Stimulated activated CD4-positive, alpha-beta T cell treated with anti-CD3 and anti-CD28 coated beads, Interleukin-15, amount 100 ng/mL, for 48 hours (primary cell): ENCODE results near the gene EEPD1.
"Not testable (repeated sequence)": the region's sequence is repeated elsewhere in the genome, so short reads cannot be mapped to it uniquely, and the experiment has no call there.

Source experiments
- DNase-seq, 2 donors: peaks; one replicate each; pipeline ENCODE4 v3.0.0-alpha.2; 2020; ENCODE audit warnings: low read depth in 2 of 2

Gene EEPD1

DNA sequence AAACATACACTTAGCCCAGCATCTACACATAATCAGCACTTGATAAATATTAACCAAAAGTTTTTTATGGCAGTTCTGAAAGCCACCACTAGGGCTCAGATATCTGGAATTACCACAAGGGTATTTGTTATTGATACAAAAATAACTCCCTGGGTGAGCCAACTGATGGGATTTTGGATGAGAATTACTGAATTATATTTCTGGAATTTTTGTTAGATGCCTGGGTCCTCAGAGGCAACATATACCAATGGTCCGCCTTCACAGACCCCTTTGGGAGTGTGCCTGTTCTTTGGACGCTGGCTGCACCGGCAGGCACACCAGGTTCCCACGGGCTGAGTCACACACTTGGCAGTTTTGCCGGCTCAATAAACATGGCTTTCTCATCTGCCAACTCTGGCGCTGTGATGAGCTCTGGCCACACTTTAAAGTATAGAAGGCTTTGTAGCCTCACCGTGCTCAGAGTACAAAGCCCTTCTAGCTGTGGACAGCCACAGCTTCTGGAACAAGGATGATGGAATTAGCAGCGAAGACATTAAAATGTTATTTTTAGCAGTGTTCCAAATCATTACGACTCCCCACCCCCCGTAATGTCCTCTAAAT is 24.5 kb upstream of the EEPD1 start:
- no peak for DNase-seq

GRCh38 chr7:36129048-36129534 is 24.0 kb upstream of the EEPD1 start:
- DNase-seq, result no peak

DNA sequence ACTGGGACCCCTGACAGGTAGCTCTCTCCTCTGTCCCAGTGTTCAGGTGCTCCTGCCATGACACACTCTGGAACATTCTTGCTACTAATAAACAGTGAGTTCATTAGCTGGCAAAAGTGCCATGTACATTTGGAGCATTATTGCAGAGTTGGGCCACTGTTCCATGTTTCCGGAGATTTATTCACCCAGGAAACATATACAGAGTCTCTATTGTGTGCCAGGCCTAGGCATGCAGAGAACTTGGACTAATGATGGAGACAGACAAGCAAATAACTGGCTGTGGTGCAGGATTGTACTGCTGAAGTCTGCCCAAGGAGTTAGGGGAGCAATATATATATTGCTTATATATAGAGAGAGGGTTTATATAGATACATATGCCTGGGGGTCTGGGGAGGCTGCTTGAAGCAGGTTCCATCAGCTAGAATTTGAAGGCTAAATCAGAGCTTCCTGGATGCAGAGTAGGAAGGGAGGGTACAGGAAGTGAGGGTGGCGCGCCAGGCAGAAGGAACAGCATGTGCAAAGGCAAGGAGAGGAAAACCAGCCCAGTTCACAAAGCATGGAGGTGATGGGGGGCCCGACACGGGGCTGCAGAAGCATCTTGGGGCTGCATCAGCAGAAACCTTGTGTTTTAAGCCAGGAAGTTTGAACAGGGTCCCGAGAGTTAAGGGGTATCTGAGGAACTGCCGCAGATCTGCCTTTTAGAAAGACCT is 22.7 kb upstream of the EEPD1 start:
- DNase-seq, result no peak

- DNase-seq, result no peak
Observed at GRCh38 chr7:36131026-36131425, 22.0 kb upstream of the EEPD1 start.

DNA sequence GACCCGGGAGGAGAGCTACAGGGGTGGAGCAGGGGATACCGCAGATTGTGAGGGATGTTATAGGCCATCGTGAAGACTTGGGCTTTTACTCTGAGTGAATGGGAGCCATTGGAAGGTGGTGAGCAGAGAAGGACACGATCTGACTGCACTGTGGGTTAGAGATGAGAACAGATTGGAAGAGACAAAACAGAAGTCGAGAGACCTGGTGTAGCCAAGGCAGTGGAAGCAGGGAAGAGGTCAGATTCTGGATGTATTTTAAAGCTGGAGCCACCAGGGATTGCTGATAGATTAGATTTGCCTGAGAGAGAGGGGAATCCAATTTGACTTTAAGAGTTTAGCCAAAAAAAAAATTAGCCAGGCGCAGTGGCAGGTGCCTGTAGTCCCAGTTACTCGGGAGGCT is 21.6 kb upstream of the EEPD1 start:
- DNase-seq, result no peak

DNA sequence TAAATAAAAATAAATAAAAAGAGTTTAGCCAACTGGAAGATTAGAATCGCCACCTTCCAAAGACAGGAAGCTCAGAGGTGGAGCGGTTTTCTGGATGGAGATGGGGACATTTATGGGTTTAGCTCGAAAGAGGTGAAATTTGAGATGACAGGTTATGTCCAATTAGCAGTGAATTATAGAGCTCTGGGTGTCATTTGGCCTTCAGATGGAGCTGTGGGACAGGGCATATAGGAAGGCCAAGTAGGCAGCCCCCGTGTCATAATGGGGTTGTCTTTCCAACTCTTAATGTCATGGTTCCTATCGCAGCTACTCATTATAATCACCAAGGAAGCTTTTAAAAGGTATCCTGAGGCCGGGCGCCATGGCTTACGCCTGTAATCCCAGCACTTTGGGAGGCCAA is 21.0 kb upstream of the EEPD1 start:
- DNase-seq, result no peak

GRCh38 chr7:36135700-36136099 is 17.4 kb upstream of the EEPD1 start:
- DNase-seq, result no peak

DNA sequence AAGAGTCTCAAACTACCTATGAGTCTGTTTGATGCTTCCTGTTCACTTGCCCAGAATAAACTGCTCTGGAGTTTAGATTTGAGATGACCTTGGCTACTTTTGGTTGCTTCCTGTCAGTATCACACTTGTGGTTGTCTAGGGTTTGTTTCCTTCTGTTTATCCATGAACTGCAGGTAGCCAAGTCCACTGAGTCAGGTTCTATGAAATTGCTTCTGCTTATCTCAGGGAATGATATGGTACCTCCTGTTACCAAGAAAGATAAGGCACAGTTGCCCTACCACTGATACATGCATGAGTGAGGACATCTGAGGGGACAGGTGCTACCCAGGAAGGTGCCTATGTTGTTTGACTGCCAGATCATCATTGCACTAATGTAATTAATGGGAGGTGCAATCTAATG is 15.8 kb upstream of the EEPD1 start:
- no peak for DNase-seq

GRCh38 chr7:36137754-36138153 is 15.3 kb upstream of the EEPD1 start:
- no peak for DNase-seq

DNA sequence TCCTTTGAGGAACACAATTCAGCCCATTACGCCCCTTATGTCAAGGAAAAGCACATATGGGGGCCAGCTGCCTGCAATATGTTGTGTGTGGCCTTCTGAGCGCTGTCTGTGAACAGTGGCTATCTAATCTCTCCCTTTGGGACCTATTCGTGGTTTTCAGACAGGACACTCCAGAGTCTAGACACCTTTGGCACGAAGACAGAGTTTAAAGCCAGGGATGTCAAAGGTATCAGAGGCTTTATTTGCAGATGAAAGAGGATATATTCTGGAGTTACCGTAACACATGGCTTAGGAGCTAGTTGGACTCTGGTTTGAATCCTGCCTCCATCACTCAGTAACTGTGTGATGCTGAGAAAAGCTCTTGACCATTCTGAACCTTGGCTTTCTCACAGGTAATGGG is 14.8 kb upstream of the EEPD1 start:
- no peak for DNase-seq

DNA sequence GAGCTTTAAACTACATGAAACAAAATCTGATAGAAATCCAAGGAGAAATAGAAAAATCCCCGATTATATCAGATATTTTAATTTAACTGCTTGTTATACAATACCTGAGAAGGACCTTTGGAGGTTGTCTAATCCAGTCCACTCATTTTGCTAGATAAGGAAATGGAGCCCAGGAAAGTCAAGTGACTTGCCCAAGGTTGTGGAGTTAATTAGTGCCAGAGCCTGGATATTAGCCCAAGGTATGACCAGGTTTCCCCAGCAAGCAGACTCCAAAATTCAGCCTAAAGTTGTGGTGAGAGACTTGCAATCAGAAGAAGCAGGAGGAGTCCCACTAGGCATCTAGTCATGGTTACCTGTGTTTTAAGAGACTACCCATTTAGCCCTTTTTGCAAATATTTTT is 11.7 kb upstream of the EEPD1 start:
- no peak for DNase-seq

DNA sequence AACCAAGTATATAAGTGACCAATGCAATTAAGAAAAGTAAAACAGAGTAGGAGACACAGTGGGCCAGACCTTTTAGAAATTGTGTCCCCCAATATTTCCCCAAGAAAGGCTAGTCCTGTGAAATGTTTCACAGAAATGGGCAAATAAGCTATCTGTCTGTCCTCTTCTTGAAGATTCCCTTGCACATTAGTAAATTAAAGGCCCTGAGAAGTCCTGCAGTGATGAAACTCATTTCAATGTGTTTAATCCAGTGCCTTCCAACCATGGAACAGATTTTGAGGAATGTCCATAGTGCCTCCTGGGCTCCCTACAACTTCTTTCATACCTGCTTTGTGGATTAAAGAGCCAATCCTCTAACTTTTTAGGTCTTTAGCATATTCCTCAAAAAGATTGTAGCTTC is 11.2 kb upstream of the EEPD1 start:
- DNase-seq, result no peak

- DNase-seq, result no peak
Observed at GRCh38 chr7:36144189-36144588, 8.9 kb upstream of the EEPD1 start.

DNA sequence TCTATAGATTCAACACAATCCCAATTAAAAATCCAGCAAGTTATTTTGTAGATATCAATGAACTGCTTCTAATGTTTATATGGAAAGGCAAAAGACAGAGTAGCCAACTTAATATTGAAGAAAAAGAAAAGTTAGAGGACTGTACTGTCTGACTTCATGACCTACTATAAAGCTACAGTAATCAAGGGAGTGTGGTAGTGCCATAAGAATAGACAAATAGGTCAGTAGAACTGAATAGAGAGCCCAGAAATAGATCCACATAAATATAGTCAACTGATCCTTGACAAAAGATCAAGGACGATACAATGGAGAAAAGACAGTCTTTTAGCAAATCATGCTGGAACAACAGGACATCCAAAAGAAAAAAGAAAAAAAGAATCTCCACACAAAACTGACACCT is 7.4 kb upstream of the EEPD1 start:
- no peak for DNase-seq

DNA sequence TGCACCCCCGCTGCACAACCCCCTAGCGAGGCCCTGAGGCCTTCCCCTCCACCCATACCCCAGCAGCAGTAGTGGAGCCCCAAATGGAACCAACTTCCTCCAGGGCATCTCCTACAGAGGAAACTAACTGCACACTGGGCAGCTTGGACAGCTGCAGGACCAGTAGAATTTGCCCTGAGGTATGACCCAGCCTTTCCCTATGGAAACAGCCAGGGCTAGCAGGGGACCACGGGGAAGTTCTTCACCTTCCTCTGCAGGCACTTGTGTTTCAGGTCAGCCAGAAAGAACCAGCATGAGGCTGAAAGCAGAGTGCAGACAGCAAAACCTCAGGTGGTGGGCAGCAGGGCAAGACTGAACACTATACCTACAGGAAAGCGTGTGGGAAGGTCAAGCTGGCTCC is 5.7 kb upstream of the EEPD1 start:
- DNase-seq, result no peak

DNA sequence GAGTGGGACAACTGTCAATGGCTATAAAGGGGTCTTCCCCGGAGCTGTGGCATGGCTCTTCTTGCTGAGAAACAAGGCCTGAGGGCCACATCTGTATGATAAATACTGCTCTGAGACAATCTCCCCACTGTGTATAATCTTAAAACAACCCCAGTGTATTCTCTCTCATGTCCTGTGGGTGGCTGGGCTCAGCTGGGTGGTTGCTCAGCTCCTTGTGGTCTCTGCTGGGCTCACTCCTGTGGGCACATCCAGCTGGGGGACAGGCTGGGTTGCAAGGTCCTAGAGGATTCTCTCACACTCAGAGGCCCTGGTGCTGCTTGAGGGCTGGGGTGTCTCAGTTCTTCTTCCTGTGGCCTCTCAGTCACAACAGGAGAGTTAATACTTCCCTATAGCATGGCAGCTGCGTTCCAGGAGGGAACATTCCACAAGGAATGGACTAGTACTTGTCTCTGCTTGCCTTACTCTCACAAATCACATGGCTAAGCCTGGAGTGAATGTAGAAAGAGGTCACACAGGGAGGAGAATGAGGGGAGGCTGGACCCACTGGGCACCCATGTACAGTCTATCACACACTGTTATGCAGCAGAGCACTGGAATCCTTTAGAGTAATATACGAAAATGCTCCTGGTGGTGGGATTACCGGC is 4.5 kb upstream of the EEPD1 start:
- DNase-seq, result no peak

- DNase-seq, result not testable (repeated sequence)
Observed at GRCh38 chr7:36149240-36149639, 3.8 kb upstream of the EEPD1 start.

DNA sequence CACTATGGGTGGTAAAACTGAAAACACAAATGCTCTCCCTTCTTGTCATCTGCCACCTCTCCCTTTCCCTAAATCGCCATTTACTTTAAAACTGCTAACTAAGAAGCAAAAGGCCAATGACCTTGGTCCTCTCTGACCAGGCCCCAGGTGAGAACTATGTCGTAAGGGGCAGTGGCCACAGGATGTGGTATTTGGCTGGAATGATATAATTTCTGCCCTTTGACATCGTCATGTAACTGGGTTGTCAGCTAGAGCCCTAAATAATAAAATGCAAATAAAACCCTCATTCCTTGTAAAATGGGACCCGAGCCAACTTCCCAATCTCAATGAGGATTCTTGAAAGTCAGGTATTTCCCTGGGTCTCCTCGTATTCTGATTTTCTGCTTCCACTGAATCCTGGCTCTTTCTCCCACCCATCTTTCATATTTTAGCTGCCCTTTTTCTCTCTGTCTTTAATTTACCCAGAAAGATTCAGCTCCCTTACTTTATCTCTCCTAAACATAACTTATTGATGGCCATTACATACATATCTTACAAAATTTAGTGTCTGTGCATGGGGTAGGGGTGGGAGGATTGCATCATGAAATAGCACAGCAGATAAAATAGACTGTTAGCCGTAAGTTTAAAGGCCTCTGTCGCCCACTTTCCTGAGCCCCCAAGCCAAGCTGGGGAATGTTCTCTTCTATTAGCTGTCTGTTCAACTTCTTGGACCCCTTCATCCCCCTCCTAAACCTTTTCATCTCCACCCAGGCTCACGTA is 3.2 kb upstream of the EEPD1 start:
- no peak for DNase-seq

DNA sequence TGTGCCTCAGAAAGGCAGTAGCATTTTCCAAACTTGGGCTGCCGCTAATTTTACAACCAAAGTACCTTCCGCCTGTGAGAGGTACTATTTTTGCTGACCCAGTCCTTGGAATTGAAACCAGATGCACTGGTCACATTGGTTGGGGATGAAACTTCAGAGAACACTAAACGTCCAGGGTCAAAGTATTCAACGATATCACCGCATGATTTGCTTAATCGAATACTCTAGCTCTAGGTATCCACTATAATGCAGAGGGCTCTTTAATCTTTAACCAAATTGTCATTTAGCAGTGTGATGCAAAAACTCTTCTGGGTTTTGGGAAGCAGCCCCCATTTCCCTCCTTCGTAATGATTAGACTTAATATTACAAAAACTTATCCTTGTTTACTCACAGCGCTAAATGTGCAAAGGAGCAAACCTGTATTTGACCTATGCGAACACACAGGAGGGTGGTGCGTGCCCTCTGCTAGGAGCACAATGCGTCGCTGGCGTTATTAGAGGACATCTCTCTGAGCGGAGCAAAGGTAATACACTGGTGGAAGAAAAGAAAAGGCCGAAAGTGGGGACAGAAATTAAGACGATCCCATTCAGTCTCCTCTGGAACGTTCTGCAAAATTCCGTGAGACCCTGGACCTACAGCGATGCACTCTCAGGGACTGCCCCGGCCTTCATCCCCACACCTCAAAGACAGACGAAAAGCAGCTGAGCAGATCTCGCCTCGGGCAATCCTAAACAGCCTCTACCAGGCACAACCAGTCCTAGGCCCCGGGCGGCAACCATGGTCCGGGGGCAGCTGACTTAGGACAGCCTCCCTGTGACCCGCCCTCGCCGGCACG is 916 bp upstream of the EEPD1 start:
- no peak for DNase-seq

- no peak for DNase-seq
Observed at GRCh38 chr7:36153571-36154097, 580 bp downstream of the EEPD1 start.
